ENCODE results near the gene ZNF677.

- TF ChIP-seq POLR2AphosphoS5 (IDR thresholded peaks at IDR 0.05; ENCODE audit: low read depth, low read length) (no peak), CTCF (IDR thresholded peaks at IDR 0.05) (no peak), SIN3A (IDR thresholded peaks at IDR 0.05; ENCODE audit: borderline replicate concordance, insufficient read depth, low read depth, low read length) (no peak), REST (IDR thresholded peaks at IDR 0.05; ENCODE audit: insufficient read depth in 1 of 2, low read depth in 2 of 2, low read length in 1 of 2) (no peak)
Observed at GRCh38 chr19:53237114-53237777, 17.4 kb downstream of the ZNF677 start.
